HepG2 (cell line): Measurements from ENCODE around the gene TIAM2. TPM values are rescaled to one million over a fixed set of nuclear protein-coding genes. Genes with fewer than 3 reads are reported as not detected.

Experiments
- ATAC-seq: fragments of 200-7000 bp; cut with Tn5 transposase; 3 replicates; pipeline ENCODE4 v1.9.1; 2020; ENCODE audit warnings: mild to moderate bottlenecking, moderate library complexity
- BruUV-seq: library from RNA; stranded (reverse); fragments of 400-500 nt; replicated peaks from 2 replicates; lab custom pipeline; 2021; lab: Mats Ljungman, UMichigan
- CTCF ChIA-PET: fragments of 300-600 bp; formaldehyde crosslinking; extraction: SDS; loops from one replicate; lab custom pipeline; 2021; ENCODE audit warnings: low total read pairs, inconsistent platforms, low intra/inter-chr PET ratio; lab: Yijun Ruan, JAX
- POLR2A ChIA-PET: fragments of 350-600 bp; sonication (Branson Sonifier 250); formaldehyde crosslinking; loops from one replicate; lab custom pipeline; 2020; ENCODE audit warnings: antibody characterized with exemption, inconsistent platforms; lab: Yijun Ruan, JAX
- DNase-seq: peaks from one replicate; pipeline ENCODE4 v3.0.0-alpha.2; 2015; ENCODE audit warnings: low spot score
- FAIRE-seq: peaks from 3 replicates; lab custom pipeline; 2011; peaks lifted over from hg19 to GRCh38; lab: Jason Lieb, UNC
- H2AFZ ChIP-seq: one replicate; pipeline ENCODE4 v1.6.1; 2011; ENCODE audit warnings: low read length, inconsistent platforms
- H3K27ac ChIP-seq: fragments of 300-600 bp; 3 replicates; pipeline ENCODE4 v1.8.0; 2011; ENCODE audit warnings: mixed run types, mild to moderate bottlenecking, mixed read lengths, low read length, inconsistent platforms; ENCODE audit not compliant: insufficient read depth; ENCODE audit errors: extremely low read length
- H3K27me3 ChIP-seq, 2 experiments: fragments of 200-600 bp in 1 of 2; 2 replicates in 1 of 2; 3 replicates in 1 of 2; pipeline versions ENCODE4 v1.6.0 to v1.8.0; 2011; ENCODE audit warnings: low read length in 2 of 2, mild to moderate bottlenecking in 2 of 2, moderate library complexity in 2 of 2, inconsistent platforms in 1 of 2; ENCODE audit not compliant: insufficient read depth in 2 of 2, control insufficient read depth in 1 of 2
- H3K36me3 ChIP-seq, 2 experiments: fragments of 200-600 bp in 1 of 2; replicated peaks in 1 of 2; 2 replicates in 1 of 2; 3 replicates in 1 of 2; pipeline versions ENCODE4 v1.5.1 to v1.8.0; 2011; ENCODE audit warnings: low read length in 2 of 2, inconsistent platforms in 1 of 2; ENCODE audit not compliant: insufficient read depth in 2 of 2, control insufficient read depth in 1 of 2
- H3K4me1 ChIP-seq: 2 replicates; pipeline ENCODE4 v1.5.1; 2012; ENCODE audit warnings: low read length, inconsistent platforms; ENCODE audit not compliant: insufficient read depth
- H3K4me2 ChIP-seq: 2 replicates; pipeline ENCODE4 v1.6.0; 2011; ENCODE audit warnings: low read depth, low read length, inconsistent platforms
- H3K4me3 ChIP-seq, 3 experiments: fragments of 200-600 bp in 1 of 3; sonication (generic), shearing (Covaris generic) in 1 of 3; replicated peaks in 1 of 3; 2 replicates each; pipeline ENCODE4 v1.5.1; 2011 to 2016; ENCODE audit warnings: low read length in 3 of 3, inconsistent platforms in 2 of 3, low read depth in 2 of 3, mild to moderate bottlenecking in 2 of 3, control low read depth in 1 of 3, mixed read lengths in 1 of 3; ENCODE audit not compliant: insufficient read depth in 1 of 3
- H3K79me2 ChIP-seq: one replicate; pipeline ENCODE4 v1.6.1; 2011; ENCODE audit warnings: low read length, inconsistent platforms; ENCODE audit not compliant: insufficient read depth
- H3K9ac ChIP-seq: 2 replicates; pipeline ENCODE4 v1.6.0; 2011; ENCODE audit warnings: mild to moderate bottlenecking, low read depth, low read length, inconsistent platforms; ENCODE audit not compliant: insufficient read depth
- H3K9me3 ChIP-seq: 2 replicates; pipeline ENCODE4 v1.5.1; 2012; ENCODE audit warnings: mild to moderate bottlenecking, low read length
- H4K20me1 ChIP-seq: 2 replicates; pipeline ENCODE4 v1.6.0; 2011; ENCODE audit warnings: inconsistent platforms, mild to moderate bottlenecking, low read length, moderate library complexity; ENCODE audit not compliant: insufficient read depth
- KAT7 ChIP-seq: IDR thresholded peaks from 2 replicates; pipeline ENCODE4 v1.6.1; 2018; ENCODE audit warnings: borderline replicate concordance, missing compliant biosample characterization
- MAZ ChIP-seq, 2 experiments: sonication (generic) in 1 of 2; formaldehyde crosslinking in 1 of 2; IDR thresholded peaks; 2 replicates each; pipeline versions ENCODE4 v1.5.0 to v1.6.1; 2012 to 2020; ENCODE audit warnings: low read depth in 2 of 2, mild to moderate bottlenecking in 2 of 2, borderline replicate concordance in 1 of 2, improper control_type of control experiment in 1 of 2, low read length in 1 of 2, missing genetic modification reagents in 1 of 2, moderate library complexity in 1 of 2
- MTERF4 ChIP-seq: sonication (generic); formaldehyde crosslinking; IDR thresholded peaks from 2 replicates; pipeline ENCODE4 v1.8.0; 2023; ENCODE audit warnings: mild to moderate bottlenecking, missing genetic modification reagents
- MYPOP ChIP-seq: sonication (generic); formaldehyde crosslinking; IDR thresholded peaks from 2 replicates; pipeline ENCODE4 v1.8.1; 2023; ENCODE audit warnings: mild to moderate bottlenecking, moderate library complexity, missing genetic modification reagents
- SALL1 ChIP-seq: sonication (generic); formaldehyde crosslinking; IDR thresholded peaks from 2 replicates; pipeline ENCODE4 v1.8.0; 2022; ENCODE audit warnings: mild to moderate bottlenecking, missing genetic modification reagents
- SALL2 ChIP-seq: sonication (generic); formaldehyde crosslinking; IDR thresholded peaks from 2 replicates; pipeline ENCODE4 v1.8.1; 2023; ENCODE audit warnings: mild to moderate bottlenecking, missing genetic modification reagents, inconsistent platforms
- U2AF1 ChIP-seq: fragments of 200-400 bp; formaldehyde crosslinking; optimal IDR thresholded peaks from 2 replicates; pipeline ENCODE3; 2017; ENCODE audit warnings: mild to moderate bottlenecking, low read depth, low read length
- ZNF572 ChIP-seq: sonication (generic); formaldehyde crosslinking; IDR thresholded peaks from 2 replicates; pipeline ENCODE4 v1.5.1; 2020; ENCODE audit warnings: mild to moderate bottlenecking, missing genetic modification reagents
- ZNF580 ChIP-seq: IDR thresholded peaks from 2 replicates; pipeline ENCODE4 v1.6.1; 2016; ENCODE audit warnings: low read depth, borderline replicate concordance
- WGBS: methylation state at CpG from one replicate; pipeline ENCODE4 v1.1.6; 2017; ENCODE audit warnings: low lambda C conversion rate; 5-methylcytosine and 5-hydroxymethylcytosine counted together
- in situ Hi-C: cut with HindIII; loops from 2 replicates; pipeline ENCODE4 v1.10.0; 2017; ENCODE audit warnings: low pct_unique_long_range_greater_than_20kb; ENCODE audit not compliant: extremely low pct_ligation_motif_present
- intact Hi-C: fragments of 100-400 bp; cut with micrococcal nuclease; formaldehyde crosslinking; loops from one replicate; pipeline ENCODE4 v1.10.0; 2022; ENCODE audit not compliant: unreplicated experiment
- polyA plus RNA-seq, 8 experiments: library from polyadenylated mRNA; depleted of rRNA in 3 of 8; stranded (reverse) in 7 of 8; unstranded in 1 of 8; fragments of >200 nt; fragmentation: Illumina TruSeq in 4 of 8; extraction: Trizol in 4 of 8; gene quantifications; 2 replicates each; pipeline versions ENCODE4 v1.2.1 to v1.2.3, GENCODE V29; 2011 to 2016; ENCODE audit warnings: low read depth in 4 of 8, missing spikeins in 1 of 8, mixed read lengths in 1 of 8; ENCODE audit not compliant: insufficient read depth in 1 of 8
- total RNA-seq, 5 experiments: library from RNA; depleted of rRNA; stranded (reverse); fragments of >200 nt; fragmentation: Illumina TruSeq; extraction: Trizol; gene quantifications; 2 replicates each; pipeline ENCODE4 v1.2.3, GENCODE V29; 2016; ENCODE audit warnings: low read depth in 1 of 5

Gene TIAM2
- total and polyA plus RNA-seq, 2 of the 13 experiments (the other 11 are each of a cell fraction or from before 2014, with no cell fraction given), result 4.1 to 4.5 TPM

GRCh38 chr6:155200012-155200411 is 204.9 kb downstream of the TIAM2 start:
- BruUV-seq, result no TSS peak
- CTCF ChIA-PET, result no interaction called here
- Histone ChIP-seq H3K27ac (no peak overlapping the region), H3K4me1 (no peaks in the 10 kb centered on the region), H2AFZ (no peak overlapping the region), H3K36me3 (no peaks in the 10 kb centered on the region), H3K9ac (no peak overlapping the region), H3K9me3 (no peaks in the 10 kb centered on the region), H3K27me3 (no peaks in the 10 kb centered on the region), H3K79me2 (no peaks in the 10 kb centered on the region), H3K4me2 (no peak overlapping the region), H4K20me1 (no peaks in the 10 kb centered on the region), H3K4me3 (no peak overlapping the region)
- in situ Hi-C loops (no loop called here), intact Hi-C loops (no loop called here)
- POLR2A ChIA-PET, result no interaction called here
- ATAC-seq (no peak), FAIRE-seq (no peak), DNase-seq (no peak)
- TF ChIP-seq SALL2 (CRISPR knock-in tag) (no peak), U2AF1 (no peak), SALL1 (CRISPR knock-in tag) (no peak), ZNF572 (CRISPR knock-in tag) (no peak), ZNF580 (CRISPR knock-in tag) (no peak), MYPOP (CRISPR knock-in tag) (no peak), KAT7 (no peak), MTERF4 (CRISPR knock-in tag) (no peak), MAZ (IDR thresholded peaks at IDR 0.05; ENCODE audit: borderline replicate concordance, low read depth, low read length) (no peak), MAZ (CRISPR knock-in tag; IDR thresholded peaks at IDR 0.05; ENCODE audit: low read depth) (no peak)
- 82% methylated on average over 2 of the region's 2 CpGs for WGBS
